Central memory CD4-positive, alpha-beta T cell (primary cell): ENCODE results near the gene MCTS1.
"Not testable (repeated sequence)": the region's sequence is repeated elsewhere in the genome, so short reads cannot be mapped to it uniquely, and the experiment has no call there.

Experiments
- DNase-seq: peaks from one replicate; pipeline ENCODE4 v3.0.0; 2022

Gene MCTS1

GRCh38 chrX:120629667-120630537 is 26.0 kb downstream of the MCTS1 start, which contains the start of gene C1GALT1C1:
C1GALT1C1 (minus strand) TSS chrX:120630054; CDS start chrX:120627166, 2,888 bp downstream.
- DNase-seq = peak; percentile 93

- DNase-seq = no peak
These were observed 34.7 kb downstream of the MCTS1 start for GRCh38 chrX:120638619-120639018.

GRCh38 chrX:120642871-120643270 is 39.0 kb downstream of the MCTS1 start:
- DNase-seq = no peak

GRCh38 chrX:120647127-120647526 is 43.2 kb downstream of the MCTS1 start:
- DNase-seq = no peak

GRCh38 chrX:120652256-120652655 is 48.4 kb downstream of the MCTS1 start:
- not testable (repeated sequence) for DNase-seq

GRCh38 chrX:120653000-120653399 is 49.1 kb downstream of the MCTS1 start:
- no peak for DNase-seq

GRCh38 chrX:120660637-120661036 is 56.7 kb downstream of the MCTS1 start:
- no peak for DNase-seq
